Gastroesophageal sphincter (tissue), 3 donors: ENCODE results near the gene DNAI7.

Source experiments
- EP300 ChIP-seq: sonication (generic); formaldehyde crosslinking; IDR thresholded peaks from one replicate; pipeline ENCODE4 v1.6.1; 2017; ENCODE audit warnings: antibody characterized with exemption, mild to moderate bottlenecking
- POLR2A ChIP-seq, 2 donors: fragments of 450-650 bp; IDR thresholded peaks; one replicate each; pipeline ENCODE4 v1.6.1; 2017; ENCODE audit warnings: antibody characterized with exemption in 2 of 2, mild to moderate bottlenecking in 2 of 2, moderate library complexity in 1 of 2
- POLR2AphosphoS5 ChIP-seq: sonication (generic); formaldehyde crosslinking; IDR thresholded peaks from one replicate; pipeline ENCODE4 v1.6.1; 2017; ENCODE audit warnings: antibody characterized with exemption
- TF ChIP-seq, protein P1 (sequence below), 4 experiments: fragments of 200-600 bp in 2 of 4; fragments of 450-650 bp in 2 of 4; sonication (generic) in 1 of 4; IDR thresholded peaks; one replicate each; pipeline ENCODE4 v1.5.1; 2017 to 2019; ENCODE audit warnings: antibody characterized with exemption in 4 of 4, mild to moderate bottlenecking in 2 of 4, moderate library complexity in 2 of 4

DNA sequence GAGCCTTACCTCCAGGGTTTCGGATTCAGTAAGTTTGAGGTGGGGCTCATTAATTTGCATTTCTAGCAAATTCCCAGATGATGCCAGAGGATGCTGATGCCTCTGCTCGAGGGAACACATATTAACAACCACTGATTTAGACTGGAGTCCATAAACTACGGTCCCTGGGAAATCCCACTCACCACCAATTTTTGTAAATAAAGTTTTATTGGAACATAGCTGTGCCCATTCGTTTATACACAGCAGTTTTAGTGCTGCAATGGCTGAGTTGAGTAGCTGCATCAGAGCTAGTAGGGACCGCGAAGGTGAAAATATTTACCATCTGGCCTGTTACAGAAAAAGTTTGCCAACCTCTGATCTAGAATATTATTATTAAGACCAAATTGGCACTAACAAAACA, 73.8 kb downstream of the DNAI7 start:
- TF ChIP-seq, protein P1, sequence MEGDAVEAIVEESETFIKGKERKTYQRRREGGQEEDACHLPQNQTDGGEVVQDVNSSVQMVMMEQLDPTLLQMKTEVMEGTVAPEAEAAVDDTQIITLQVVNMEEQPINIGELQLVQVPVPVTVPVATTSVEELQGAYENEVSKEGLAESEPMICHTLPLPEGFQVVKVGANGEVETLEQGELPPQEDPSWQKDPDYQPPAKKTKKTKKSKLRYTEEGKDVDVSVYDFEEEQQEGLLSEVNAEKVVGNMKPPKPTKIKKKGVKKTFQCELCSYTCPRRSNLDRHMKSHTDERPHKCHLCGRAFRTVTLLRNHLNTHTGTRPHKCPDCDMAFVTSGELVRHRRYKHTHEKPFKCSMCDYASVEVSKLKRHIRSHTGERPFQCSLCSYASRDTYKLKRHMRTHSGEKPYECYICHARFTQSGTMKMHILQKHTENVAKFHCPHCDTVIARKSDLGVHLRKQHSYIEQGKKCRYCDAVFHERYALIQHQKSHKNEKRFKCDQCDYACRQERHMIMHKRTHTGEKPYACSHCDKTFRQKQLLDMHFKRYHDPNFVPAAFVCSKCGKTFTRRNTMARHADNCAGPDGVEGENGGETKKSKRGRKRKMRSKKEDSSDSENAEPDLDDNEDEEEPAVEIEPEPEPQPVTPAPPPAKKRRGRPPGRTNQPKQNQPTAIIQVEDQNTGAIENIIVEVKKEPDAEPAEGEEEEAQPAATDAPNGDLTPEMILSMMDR (IDR thresholded peaks at IDR 0.05) = no peak
- TF ChIP-seq POLR2A (IDR thresholded peaks at IDR 0.05) (no peak), EP300 (no peak), POLR2AphosphoS5 (no peak)
